OCI-LY7 (cell line): Measurements from ENCODE around the gene ABCD3. TPM values are rescaled to one million over a fixed set of nuclear protein-coding genes. Genes with fewer than 3 reads are reported as not detected.

Experiments used
- BruUV-seq: library from RNA; stranded (reverse); fragments of 400-500 nt; replicated peaks from 2 replicates; lab custom pipeline; 2021; lab: Mats Ljungman, UMichigan
- CTCF ChIA-PET: fragments of 300-600 bp; sonication (Branson Sonifier 250); formaldehyde crosslinking; loops from one replicate; lab custom pipeline; 2022; ENCODE audit warnings: antibody characterized with exemption; ENCODE audit not compliant: unreplicated experiment; lab: Charles Lee
- POLR2A ChIA-PET: fragments of 300-600 bp; sonication (Branson Sonifier 250); formaldehyde crosslinking; loops from one replicate; lab custom pipeline; 2022; ENCODE audit warnings: antibody characterized with exemption; lab: Charles Lee
- DNase-seq: peaks from one replicate; pipeline ENCODE4 v3.0.0-alpha.2; 2015; ENCODE audit warnings: low spot score
- H2AFZ ChIP-seq: fragments of 200-600 bp; sonication (generic), shearing (Covaris generic); 2 replicates; pipeline ENCODE4 v1.6.1; 2014; ENCODE audit warnings: mild to moderate bottlenecking, antibody characterized with exemption, low read length, moderate library complexity
- H3K27ac ChIP-seq: fragments of 200-600 bp; sonication (generic); 2 replicates; pipeline ENCODE4 v1.5.1; 2014; ENCODE audit warnings: mixed run types, low read depth, mild to moderate bottlenecking, moderate library complexity, low read length, inconsistent platforms; ENCODE audit not compliant: poor library complexity, severe bottlenecking
- H3K36me3 ChIP-seq: fragments of 200-600 bp; sonication (generic); 2 replicates; pipeline ENCODE4 v1.6.1; 2014; ENCODE audit warnings: mild to moderate bottlenecking, antibody characterized with exemption, low read length, moderate library complexity, mixed read lengths; ENCODE audit not compliant: insufficient read depth
- H3K4me1 ChIP-seq: fragments of 200-600 bp; sonication (generic); 2 replicates; pipeline ENCODE4 v1.5.1; 2014; ENCODE audit warnings: mild to moderate bottlenecking, low read length; ENCODE audit not compliant: insufficient read depth, poor library complexity, severe bottlenecking
- H3K4me2 ChIP-seq: fragments of 200-600 bp; sonication (generic); 2 replicates; pipeline ENCODE4 v1.6.1; 2014; ENCODE audit warnings: mild to moderate bottlenecking, low read length
- H3K4me3 ChIP-seq: fragments of 200-600 bp; sonication (generic); 2 replicates; pipeline ENCODE4 v1.5.1; 2014; ENCODE audit warnings: mild to moderate bottlenecking, low read depth, low read length; ENCODE audit not compliant: poor library complexity, severe bottlenecking
- H3K79me2 ChIP-seq: fragments of 200-600 bp; sonication (generic); 2 replicates; pipeline ENCODE4 v1.6.1; 2016; ENCODE audit warnings: low read depth, mild to moderate bottlenecking, low read length, moderate library complexity, mixed read lengths; ENCODE audit not compliant: insufficient read depth
- H3K9me2 ChIP-seq: fragments of 200-600 bp; sonication (generic); 2 replicates; pipeline ENCODE4 v1.6.1; 2016; ENCODE audit warnings: mild to moderate bottlenecking, low read length, mixed read lengths; ENCODE audit not compliant: insufficient read depth
- H3K9me3 ChIP-seq: fragments of 200-600 bp; sonication (generic); 2 replicates; pipeline ENCODE4 v1.6.1; 2014; ENCODE audit warnings: mild to moderate bottlenecking, mixed run types, low read length, mixed read lengths
- H4K20me1 ChIP-seq: fragments of 200-600 bp; sonication (generic); 2 replicates; pipeline ENCODE4 v1.6.1; 2014; ENCODE audit warnings: mild to moderate bottlenecking, antibody characterized with exemption, low read length, moderate library complexity, mixed read lengths; ENCODE audit not compliant: insufficient read depth
- EZH2phosphoT487 ChIP-seq: fragments of 200-600 bp; sonication (generic); IDR thresholded peaks from 2 replicates; pipeline ENCODE4 v1.6.1; 2018; ENCODE audit warnings: low read depth, borderline replicate concordance, mild to moderate bottlenecking, mixed run types, antibody characterized with exemption, low read length, moderate library complexity, mixed read lengths
- intact Hi-C: fragments of 100-400 bp; cut with micrococcal nuclease; formaldehyde crosslinking; loops from one replicate; pipeline ENCODE4 v1.10.0; 2022; ENCODE audit not compliant: unreplicated experiment
- total RNA-seq, 2 experiments: library from RNA; depleted of rRNA in 1 of 2; stranded (reverse); fragments of >200 nt in 1 of 2; shearing (Covaris generic) in 1 of 2; gene quantifications; 2 replicates each; pipeline ENCODE4 v1.2.3, GENCODE V29; 2014 to 2022
- TF ChIP-seq, protein P1 (sequence below): fragments of 200-600 bp; sonication (generic); conservative IDR thresholded peaks from 2 replicates; pipeline ENCODE4 v1.5.1; 2014; ENCODE audit warnings: mild to moderate bottlenecking, antibody characterized with exemption, low read length, moderate library complexity, mixed read lengths

Gene ABCD3
- total RNA-seq, 2 experiments from 2014 or later = 18.3 to 33.8 TPM

DNA sequence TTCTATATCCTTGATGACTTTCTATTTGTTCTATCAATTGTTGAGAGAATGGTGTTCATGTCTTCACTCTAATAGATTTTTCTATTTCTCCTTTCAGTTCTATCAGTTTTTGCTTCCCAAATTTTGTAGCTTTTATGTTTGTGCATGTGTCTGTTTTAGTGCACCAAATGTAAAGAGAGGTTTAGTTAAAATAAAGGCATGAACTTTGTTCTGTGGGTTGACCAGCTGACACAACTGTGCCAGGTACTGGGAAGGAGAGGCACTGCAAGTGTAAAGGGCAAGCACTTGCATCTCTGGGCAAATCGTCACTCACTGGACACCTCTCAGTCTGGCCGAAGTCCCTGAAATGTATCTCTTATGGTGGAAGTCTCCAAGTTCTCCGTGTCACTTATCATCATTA, 38.6 kb upstream of the ABCD3 start:
- Histone ChIP-seq H3K4me2 (no peak overlapping the region), H3K79me2 (no peaks in the 10 kb centered on the region), H3K4me1 (no peaks in the 10 kb centered on the region), H2AFZ (no peak overlapping the region), H3K36me3 (no peaks in the 10 kb centered on the region), H3K9me2 (no peaks in the 10 kb centered on the region), H4K20me1 (no peaks in the 10 kb centered on the region), H3K4me3 (no peak overlapping the region), H3K27ac (no peak overlapping the region), H3K9me3 (no peaks in the 10 kb centered on the region)
- no peak for DNase-seq
- intact Hi-C loops = no loop called here
- no TSS peak for BruUV-seq
- POLR2A ChIA-PET = interaction anchor here (0.5 to 1.0 kb wide), 2 partner anchors 16 to 1815 kb away, joined by 3 to 4 read pairs; no protein-coding TSS in a partner anchor
- TF ChIP-seq, protein P1, sequence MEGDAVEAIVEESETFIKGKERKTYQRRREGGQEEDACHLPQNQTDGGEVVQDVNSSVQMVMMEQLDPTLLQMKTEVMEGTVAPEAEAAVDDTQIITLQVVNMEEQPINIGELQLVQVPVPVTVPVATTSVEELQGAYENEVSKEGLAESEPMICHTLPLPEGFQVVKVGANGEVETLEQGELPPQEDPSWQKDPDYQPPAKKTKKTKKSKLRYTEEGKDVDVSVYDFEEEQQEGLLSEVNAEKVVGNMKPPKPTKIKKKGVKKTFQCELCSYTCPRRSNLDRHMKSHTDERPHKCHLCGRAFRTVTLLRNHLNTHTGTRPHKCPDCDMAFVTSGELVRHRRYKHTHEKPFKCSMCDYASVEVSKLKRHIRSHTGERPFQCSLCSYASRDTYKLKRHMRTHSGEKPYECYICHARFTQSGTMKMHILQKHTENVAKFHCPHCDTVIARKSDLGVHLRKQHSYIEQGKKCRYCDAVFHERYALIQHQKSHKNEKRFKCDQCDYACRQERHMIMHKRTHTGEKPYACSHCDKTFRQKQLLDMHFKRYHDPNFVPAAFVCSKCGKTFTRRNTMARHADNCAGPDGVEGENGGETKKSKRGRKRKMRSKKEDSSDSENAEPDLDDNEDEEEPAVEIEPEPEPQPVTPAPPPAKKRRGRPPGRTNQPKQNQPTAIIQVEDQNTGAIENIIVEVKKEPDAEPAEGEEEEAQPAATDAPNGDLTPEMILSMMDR = no peak
- no peak for TF ChIP-seq EZH2phosphoT487
- CTCF ChIA-PET = no interaction called here

- CTCF ChIA-PET = no interaction called here
- Histone ChIP-seq H3K79me2 (no peaks in the 10 kb centered on the region), H3K9me2 (no peaks in the 10 kb centered on the region), H3K27ac (no peak overlapping the region), H3K4me2 (no peak overlapping the region), H3K9me3 (no peaks in the 10 kb centered on the region), H3K36me3 (no peaks in the 10 kb centered on the region), H4K20me1 (no peaks in the 10 kb centered on the region), H2AFZ (no peak overlapping the region), H3K4me3 (no peak overlapping the region), H3K4me1 (peaks cover 5% of the 10 kb centered on the region)
- POLR2A ChIA-PET = interaction anchor here (0.6 kb wide), 1 partner anchor 472 kb away, joined by 4 read pairs; no protein-coding TSS in a partner anchor
- TF ChIP-seq, protein P1 = no peak
- no peak for TF ChIP-seq EZH2phosphoT487
- intact Hi-C loops = no loop called here
- no TSS peak for BruUV-seq
- DNase-seq = no peak
Observed at GRCh38 chr1:94382201-94382600, 36.0 kb upstream of the ABCD3 start.

DNA sequence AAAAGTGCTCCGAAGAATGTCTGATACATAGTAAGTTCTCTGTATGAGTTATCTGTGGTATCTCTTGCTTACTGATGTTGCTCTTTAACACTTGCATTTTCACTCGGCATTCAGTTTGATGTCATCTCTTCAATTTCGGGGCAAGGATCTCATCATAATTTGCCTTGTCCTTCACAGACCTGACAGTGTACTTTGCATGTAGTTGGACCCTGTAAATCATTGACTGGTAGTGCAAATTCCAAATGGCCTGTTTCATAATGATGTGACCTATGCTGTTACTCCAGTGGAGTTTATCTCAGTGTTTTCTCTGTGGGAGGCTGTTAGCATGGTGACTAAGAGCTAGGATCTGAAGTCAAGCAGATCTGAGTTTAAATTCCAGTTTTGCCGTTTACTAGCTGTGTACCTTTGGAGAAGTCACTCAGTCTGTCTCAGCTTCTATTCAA, 34.2 kb upstream of the ABCD3 start:
- peaks cover 5% of the 10 kb centered on the region for H3K4me1 ChIP-seq
- no peaks in the 10 kb centered on the region for H3K9me3 ChIP-seq
- no peaks in the 10 kb centered on the region for H3K79me2 ChIP-seq
- no peaks in the 10 kb centered on the region for H3K36me3 ChIP-seq
- BruUV-seq = no TSS peak
- H4K20me1 ChIP-seq = no peaks in the 10 kb centered on the region
- no peak overlapping the region for H3K4me3 ChIP-seq
- DNase-seq = no peak
- ChIA-PET CTCF (interaction anchor here (0.6 kb wide), 1 partner anchor 12 kb away, joined by 3 read pairs; no protein-coding TSS in a partner anchor), POLR2A (interaction anchor here (0.7 to 2.1 kb wide), 2 partner anchors 37 to 50 kb away, joined by 4 to 5 read pairs; no protein-coding TSS in a partner anchor)
- intact Hi-C loops = no loop called here
- no peaks in the 10 kb centered on the region for H3K9me2 ChIP-seq
- H3K27ac ChIP-seq = no peak overlapping the region
- no peak overlapping the region for H2AFZ ChIP-seq
- no peak for TF ChIP-seq EZH2phosphoT487
- TF ChIP-seq, protein P1 = no peak
- no peak overlapping the region for H3K4me2 ChIP-seq
